ENCODE results near the gene BBX.

The BBX gene

DNA sequence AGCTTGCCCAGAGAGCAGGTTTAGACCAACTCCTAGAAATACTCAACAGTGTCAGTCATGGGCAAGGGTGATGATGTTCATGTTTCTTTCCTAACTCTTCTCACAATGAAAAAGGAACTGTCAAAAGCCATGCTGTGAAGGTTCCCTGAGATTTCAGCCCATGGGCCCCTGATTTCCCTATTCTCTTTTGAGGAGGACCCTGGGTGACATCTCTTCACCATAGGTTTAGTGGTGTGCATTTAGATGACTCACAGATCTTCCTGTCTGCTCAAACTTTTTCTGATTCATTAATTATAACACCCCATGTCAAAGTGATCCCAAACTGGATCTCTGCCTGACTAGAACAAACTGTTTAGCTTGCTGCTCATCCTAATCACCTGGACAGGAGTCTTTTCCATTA is 108.0 kb downstream of the BBX start:
- TF ChIP-seq, protein P1, sequence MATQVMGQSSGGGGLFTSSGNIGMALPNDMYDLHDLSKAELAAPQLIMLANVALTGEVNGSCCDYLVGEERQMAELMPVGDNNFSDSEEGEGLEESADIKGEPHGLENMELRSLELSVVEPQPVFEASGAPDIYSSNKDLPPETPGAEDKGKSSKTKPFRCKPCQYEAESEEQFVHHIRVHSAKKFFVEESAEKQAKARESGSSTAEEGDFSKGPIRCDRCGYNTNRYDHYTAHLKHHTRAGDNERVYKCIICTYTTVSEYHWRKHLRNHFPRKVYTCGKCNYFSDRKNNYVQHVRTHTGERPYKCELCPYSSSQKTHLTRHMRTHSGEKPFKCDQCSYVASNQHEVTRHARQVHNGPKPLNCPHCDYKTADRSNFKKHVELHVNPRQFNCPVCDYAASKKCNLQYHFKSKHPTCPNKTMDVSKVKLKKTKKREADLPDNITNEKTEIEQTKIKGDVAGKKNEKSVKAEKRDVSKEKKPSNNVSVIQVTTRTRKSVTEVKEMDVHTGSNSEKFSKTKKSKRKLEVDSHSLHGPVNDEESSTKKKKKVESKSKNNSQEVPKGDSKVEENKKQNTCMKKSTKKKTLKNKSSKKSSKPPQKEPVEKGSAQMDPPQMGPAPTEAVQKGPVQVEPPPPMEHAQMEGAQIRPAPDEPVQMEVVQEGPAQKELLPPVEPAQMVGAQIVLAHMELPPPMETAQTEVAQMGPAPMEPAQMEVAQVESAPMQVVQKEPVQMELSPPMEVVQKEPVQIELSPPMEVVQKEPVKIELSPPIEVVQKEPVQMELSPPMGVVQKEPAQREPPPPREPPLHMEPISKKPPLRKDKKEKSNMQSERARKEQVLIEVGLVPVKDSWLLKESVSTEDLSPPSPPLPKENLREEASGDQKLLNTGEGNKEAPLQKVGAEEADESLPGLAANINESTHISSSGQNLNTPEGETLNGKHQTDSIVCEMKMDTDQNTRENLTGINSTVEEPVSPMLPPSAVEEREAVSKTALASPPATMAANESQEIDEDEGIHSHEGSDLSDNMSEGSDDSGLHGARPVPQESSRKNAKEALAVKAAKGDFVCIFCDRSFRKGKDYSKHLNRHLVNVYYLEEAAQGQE (IDR thresholded peaks at IDR 0.05; ENCODE audit: insufficient read depth in 1 of 2, low read depth in 2 of 2, low read length in 2 of 2) = no peak
- TF ChIP-seq FOXP2 (optimal IDR thresholded peaks at IDR 0.05; ENCODE audit: borderline replicate concordance, extremely low read depth, extremely low read length, insufficient read depth) (no peak), SIN3A (IDR thresholded peaks at IDR 0.05; ENCODE audit: borderline replicate concordance, insufficient read depth, low read length) (no peak), POLR2AphosphoS5 (IDR thresholded peaks at IDR 0.05; ENCODE audit: low read depth, low read length) (no peak), TAF1 (IDR thresholded peaks at IDR 0.05; ENCODE audit: borderline replicate concordance, insufficient read depth, low read length) (no peak)

DNA sequence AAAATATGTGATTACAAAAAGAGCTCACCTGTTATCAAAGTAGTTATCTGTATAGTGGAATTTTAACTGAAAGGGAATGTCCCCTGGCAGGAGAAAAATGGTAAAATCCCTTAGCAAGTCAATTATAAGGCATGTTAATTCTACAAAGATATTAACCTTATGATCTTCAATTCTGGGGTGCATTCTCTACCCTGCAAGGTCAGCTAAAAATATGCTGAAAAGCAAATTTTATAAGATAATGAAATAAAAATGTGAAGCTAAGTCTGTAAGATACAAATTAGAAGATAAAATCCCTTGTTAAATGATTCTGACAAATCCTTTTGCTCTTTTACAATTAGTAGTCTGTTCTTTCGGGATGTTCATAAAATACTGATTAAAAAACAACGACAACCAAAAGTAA is 109.8 kb downstream of the BBX start:
- TF ChIP-seq FOXP2 (optimal IDR thresholded peaks at IDR 0.05; ENCODE audit: borderline replicate concordance, extremely low read depth, extremely low read length, insufficient read depth) (no peak), POLR2AphosphoS5 (IDR thresholded peaks at IDR 0.05; ENCODE audit: low read depth, low read length) (no peak), TAF1 (IDR thresholded peaks at IDR 0.05; ENCODE audit: borderline replicate concordance, insufficient read depth, low read length) (no peak), SIN3A (IDR thresholded peaks at IDR 0.05; ENCODE audit: borderline replicate concordance, insufficient read depth, low read length) (no peak)
- TF ChIP-seq, protein P1 (IDR thresholded peaks at IDR 0.05; ENCODE audit: insufficient read depth in 1 of 2, low read depth in 2 of 2, low read length in 2 of 2) = no peak

DNA sequence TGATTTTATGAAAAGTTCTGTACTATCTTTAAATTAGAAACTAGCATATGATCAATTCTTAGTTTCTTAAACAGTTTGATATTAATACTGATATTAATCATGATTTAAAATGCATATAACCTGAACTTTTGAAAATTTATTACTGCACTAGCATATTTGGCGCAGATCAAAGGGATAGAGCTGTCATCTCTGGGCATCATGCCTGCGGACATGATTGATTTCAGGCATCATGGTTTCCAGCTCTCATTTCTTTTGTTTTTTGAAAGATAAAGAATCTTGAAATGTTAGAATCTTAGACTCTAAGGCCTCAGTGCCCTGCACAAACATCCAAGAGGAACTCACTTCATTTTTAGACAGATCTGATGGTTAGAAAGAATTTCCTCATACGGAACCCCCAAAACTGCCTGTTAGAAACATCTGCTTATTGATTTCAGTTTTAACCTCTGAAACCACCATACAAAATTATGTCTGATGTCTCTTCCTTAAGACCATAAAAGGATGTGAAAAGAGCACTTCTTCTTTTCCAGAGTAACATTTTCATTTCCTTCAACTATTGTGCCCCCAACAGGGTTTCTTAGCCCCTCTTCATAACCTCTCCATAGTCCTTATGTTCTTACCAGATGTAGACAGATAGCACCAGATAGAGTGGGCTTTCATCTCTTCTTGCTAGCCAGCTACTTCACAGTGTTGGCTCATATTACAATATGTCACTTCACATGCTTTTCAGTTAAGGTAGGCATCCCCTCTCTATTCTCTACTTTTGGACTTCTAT is 110.8 kb downstream of the BBX start:
- TF ChIP-seq SIN3A (IDR thresholded peaks at IDR 0.05; ENCODE audit: borderline replicate concordance, insufficient read depth, low read length) (no peak), POLR2AphosphoS5 (IDR thresholded peaks at IDR 0.05; ENCODE audit: low read depth, low read length) (no peak)

DNA sequence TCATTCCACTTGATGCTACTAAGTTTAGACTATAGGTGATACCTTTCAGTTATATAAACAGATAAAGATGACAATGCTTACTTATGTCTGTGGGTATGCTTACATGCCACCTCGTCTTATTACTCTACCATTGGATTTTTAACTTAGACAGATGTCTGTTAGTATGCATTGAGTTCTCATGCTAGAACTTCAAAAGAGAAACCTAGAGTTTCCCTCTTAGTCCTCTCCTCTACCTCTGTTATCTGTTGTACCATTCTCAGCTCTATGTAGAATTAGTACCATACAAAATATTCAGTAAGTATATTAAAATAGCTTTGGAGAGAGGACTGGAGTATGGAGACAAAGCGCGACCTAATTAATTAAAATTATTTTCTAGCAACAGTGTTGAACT is 111.3 kb downstream of the BBX start:
- TF ChIP-seq TAF1 (IDR thresholded peaks at IDR 0.05; ENCODE audit: borderline replicate concordance, insufficient read depth, low read length) (no peak), SIN3A (IDR thresholded peaks at IDR 0.05; ENCODE audit: borderline replicate concordance, insufficient read depth, low read length) (no peak), FOXP2 (optimal IDR thresholded peaks at IDR 0.05; ENCODE audit: borderline replicate concordance, extremely low read depth, extremely low read length, insufficient read depth) (no peak), POLR2AphosphoS5 (IDR thresholded peaks at IDR 0.05; ENCODE audit: low read depth, low read length) (no peak)
- TF ChIP-seq, protein P1 (IDR thresholded peaks at IDR 0.05; ENCODE audit: insufficient read depth in 1 of 2, low read depth in 2 of 2, low read length in 2 of 2) = no peak

DNA sequence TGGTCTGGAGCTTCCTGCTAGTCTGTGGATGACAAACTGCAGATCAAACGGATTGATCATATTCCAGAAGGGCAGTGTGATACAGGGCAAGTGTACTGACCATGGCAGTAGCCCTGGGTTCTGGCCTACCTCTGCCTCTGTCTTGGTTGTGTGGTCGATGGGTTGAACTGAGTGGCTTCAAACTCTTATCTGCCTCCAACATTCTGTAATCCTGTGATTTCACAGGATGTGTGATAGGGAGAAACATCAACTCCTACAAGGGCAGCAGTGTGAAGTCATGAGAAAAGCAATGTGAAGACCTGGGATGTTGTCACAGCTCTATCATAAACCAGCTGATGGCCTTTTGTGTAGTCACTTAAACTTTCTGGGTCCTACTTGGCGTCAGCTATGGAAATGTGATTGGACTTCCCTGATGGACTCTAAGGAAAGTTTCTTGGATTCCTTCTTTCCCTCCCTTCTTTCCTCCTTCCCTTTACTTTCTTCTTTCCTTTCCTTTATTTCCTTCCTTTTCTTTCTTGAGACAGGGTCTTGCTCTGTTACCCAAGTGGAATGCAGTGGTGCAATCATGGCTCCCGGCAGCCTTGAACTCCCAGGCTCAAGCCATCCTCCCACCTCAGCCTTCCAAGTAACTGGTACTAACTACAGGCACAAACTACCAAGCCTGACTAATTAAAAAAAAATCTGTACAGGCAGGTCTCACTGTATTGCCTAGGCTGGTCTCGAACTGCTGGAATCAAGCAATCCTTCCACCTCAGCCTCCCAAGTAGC is 114.8 kb downstream of the BBX start:
- TF ChIP-seq, protein P1 (IDR thresholded peaks at IDR 0.05; ENCODE audit: insufficient read depth in 1 of 2, low read depth in 2 of 2, low read length in 2 of 2) = no peak
- no peak for TF ChIP-seq POLR2AphosphoS5 (IDR thresholded peaks at IDR 0.05; ENCODE audit: low read depth, low read length)

All from PFSK-1 (cell line).